Muscle layer of duodenum (tissue), 2 donors: ENCODE data around the gene NDUFV2.

Source experiments
- H3K27ac ChIP-seq: one replicate; pipeline ENCODE4 v1.7.0; 2013; ENCODE audit warnings: mild to moderate bottlenecking, low read length
- H3K27me3 ChIP-seq: one replicate; pipeline ENCODE4 v1.7.0; 2013; ENCODE audit warnings: low read depth, mild to moderate bottlenecking, control low read depth, low read length
- H3K36me3 ChIP-seq, 2 donors: one replicate each; pipeline ENCODE4 v1.7.0; 2013; ENCODE audit warnings: low read length in 2 of 2, control low read depth in 1 of 2, mild to moderate bottlenecking in 1 of 2; ENCODE audit not compliant: insufficient read depth in 2 of 2, control insufficient read depth in 1 of 2
- H3K4me1 ChIP-seq, 2 donors: one replicate each; pipeline ENCODE4 v1.7.0; 2013; ENCODE audit warnings: low read length in 2 of 2, mild to moderate bottlenecking in 2 of 2, control low read depth in 1 of 2, moderate library complexity in 1 of 2; ENCODE audit not compliant: insufficient read depth in 2 of 2, control insufficient read depth in 1 of 2
- H3K4me3 ChIP-seq, 2 donors: one replicate each; pipeline ENCODE4 v1.7.0; 2013; ENCODE audit warnings: low read length in 2 of 2, low read depth in 1 of 2, mild to moderate bottlenecking in 1 of 2
- H3K9me3 ChIP-seq, 2 donors: one replicate each; pipeline ENCODE4 v1.7.0; 2013; ENCODE audit warnings: low read length in 2 of 2, control low read depth in 1 of 2, mild to moderate bottlenecking in 1 of 2; ENCODE audit not compliant: control insufficient read depth in 1 of 2
- donor health status: healthy.

NDUFV2 gene

GRCh38 chr18:9177466-9177865 lies 75.0 kb downstream of the NDUFV2 start:
- no peaks in the 10 kb centered on the region for H3K9me3 ChIP-seq
- H3K27me3 ChIP-seq, result no peaks in the 10 kb centered on the region
- peaks cover 0 to 3% of the 10 kb centered on the region in 2 donors for H3K36me3 ChIP-seq
- no peak overlapping the region for H3K4me3 ChIP-seq
- no peak overlapping the region for H3K27ac ChIP-seq
- H3K4me1 ChIP-seq, result peaks cover 0 to 44% of the 10 kb centered on the region in 2 donors

GRCh38 chr18:9178557-9178956 lies 76.1 kb downstream of the NDUFV2 start:
- H3K9me3 ChIP-seq, result no peaks in the 10 kb centered on the region
- no peaks in the 10 kb centered on the region for H3K27me3 ChIP-seq
- peaks cover 0 to 36% of the 10 kb centered on the region in 2 donors for H3K4me1 ChIP-seq
- no peak overlapping the region for H3K4me3 ChIP-seq
- no peak overlapping the region for H3K27ac ChIP-seq
- H3K36me3 ChIP-seq, result peaks cover 6 to 12% of the 10 kb centered on the region in 2 donors

- H3K4me1 ChIP-seq, result peaks cover 0 to 23% of the 10 kb centered on the region in 2 donors
- no peaks in the 10 kb centered on the region for H3K9me3 ChIP-seq
- no peak overlapping the region for H3K27ac ChIP-seq
These were observed 78.8 kb downstream of the NDUFV2 start for GRCh38 chr18:9181275-9181674.

GRCh38 chr18:9182852-9183399 lies 80.4 kb downstream of the NDUFV2 start:
- Histone ChIP-seq H3K27ac (no peak overlapping the region), H3K4me1 (peaks cover 0 to 16% of the 10 kb centered on the region in 2 donors), H3K9me3 (no peaks in the 10 kb centered on the region), H3K36me3 (peaks cover 6 to 23% of the 10 kb centered on the region in 2 donors), H3K27me3 (no peaks in the 10 kb centered on the region), H3K4me3 (no peak overlapping the region)

More at GRCh38 chr18:9181275-9181674, 78.8 kb downstream of the NDUFV2 start:
- H3K36me3 ChIP-seq, result peaks cover 6 to 18% of the 10 kb centered on the region in 2 donors
- no peaks in the 10 kb centered on the region for H3K27me3 ChIP-seq
- H3K4me3 ChIP-seq, result no peak overlapping the region
